GM12878 (cell line): ENCODE data around the gene DDX31. TPM values are rescaled to one million over a fixed set of nuclear protein-coding genes. Genes with fewer than 3 reads are reported as not detected.

Source experiments
- ATAC-seq: fragments of 200-7000 bp; cut with Tn5 transposase; 3 replicates; pipeline ENCODE4 v1.9.1; 2020; ENCODE audit warnings: mild to moderate bottlenecking, moderate library complexity
- BruUV-seq: library from RNA; stranded (reverse); fragments of 400-500 nt; replicated peaks from 2 replicates; lab custom pipeline; 2021; lab: Mats Ljungman, UMichigan
- CTCF ChIA-PET: fragments of 300-600 bp; sonication (Branson Sonifier 250); formaldehyde crosslinking; extraction: SDS; loops from one replicate; lab custom pipeline; 2021; ENCODE audit warnings: inconsistent platforms; lab: Yijun Ruan, JAX
- POLR2A ChIA-PET: fragments of 350-600 bp; formaldehyde crosslinking; extraction: SDS; loops from one replicate; lab custom pipeline; 2021; ENCODE audit warnings: inconsistent platforms; lab: Charles Lee
- RAD21 ChIA-PET: fragments of 300-600 bp; sonication (Branson Sonifier 250); formaldehyde crosslinking; loops from one replicate; lab custom pipeline; 2023; ENCODE audit warnings: antibody characterized with exemption; ENCODE audit not compliant: unreplicated experiment; lab: Charles Lee
- SMC1A ChIA-PET: fragments of 300-600 bp; sonication (Branson Sonifier 250); formaldehyde crosslinking; loops from one replicate; lab custom pipeline; 2023; ENCODE audit not compliant: unreplicated experiment, uncharacterized antibody; lab: Charles Lee
- DNase-seq: peaks from one replicate; pipeline ENCODE4 v3.0.0-alpha.2; 2011; ENCODE audit warnings: low read depth, low spot score
- FAIRE-seq: peaks from 3 replicates; lab custom pipeline; 2011; peaks lifted over from hg19 to GRCh38; lab: Jason Lieb, UNC
- H2AFZ ChIP-seq: 2 replicates; pipeline ENCODE4 v1.6.0; 2011; ENCODE audit warnings: low read depth, low read length, control low read depth; ENCODE audit not compliant: control insufficient read depth
- H3K27ac ChIP-seq: 2 replicates; pipeline ENCODE4 v1.5.1; 2011; ENCODE audit warnings: control low read depth; ENCODE audit not compliant: control insufficient read depth, insufficient read depth
- H3K27me3 ChIP-seq, 2 experiments: replicated peaks in 1 of 2; 2 replicates each; pipeline versions ENCODE4 v1.6.0 to v1.6.1; 2011; ENCODE audit warnings: low read length in 1 of 2; ENCODE audit not compliant: control insufficient read depth in 2 of 2, insufficient read depth in 2 of 2
- H3K36me3 ChIP-seq, 2 experiments: 2 replicates each; pipeline ENCODE4 v1.5.1; 2011; ENCODE audit warnings: low read length in 1 of 2; ENCODE audit not compliant: control insufficient read depth in 2 of 2, insufficient read depth in 2 of 2
- H3K4me1 ChIP-seq: 2 replicates; pipeline ENCODE4 v1.6.1; 2011; ENCODE audit warnings: mild to moderate bottlenecking, low read length, moderate library complexity, mixed read lengths; ENCODE audit not compliant: control insufficient read depth, insufficient read depth
- H3K4me2 ChIP-seq: 2 replicates; pipeline ENCODE4 v1.6.0; 2011; ENCODE audit warnings: control low read depth; ENCODE audit not compliant: control insufficient read depth, insufficient read depth
- H3K4me3 ChIP-seq: fragments of 200-600 bp; sonication (generic); 2 replicates; pipeline ENCODE4 v1.5.1; 2016
- H3K79me2 ChIP-seq: 2 replicates; pipeline ENCODE4 v1.6.0; 2011; ENCODE audit warnings: low read length; ENCODE audit not compliant: control insufficient read depth, insufficient read depth
- H3K9ac ChIP-seq: 2 replicates; pipeline ENCODE4 v1.8.0; 2011; ENCODE audit warnings: low read length, control low read depth, mixed read lengths; ENCODE audit not compliant: control insufficient read depth, insufficient read depth
- H3K9me3 ChIP-seq: replicated peaks from 3 replicates; pipeline ENCODE4 v1.5.1; 2011; ENCODE audit warnings: mild to moderate bottlenecking, low read length; ENCODE audit not compliant: control insufficient read depth, insufficient read depth
- H4K20me1 ChIP-seq: 2 replicates; pipeline ENCODE4 v1.6.0; 2011; ENCODE audit not compliant: control insufficient read depth, insufficient read depth
- CBX5 ChIP-seq: sonication (generic); IDR thresholded peaks from 2 replicates; pipeline ENCODE4 v1.6.1; 2016; ENCODE audit warnings: low read depth, moderate library complexity, mild to moderate bottlenecking, inconsistent platforms
- CEBPB ChIP-seq, 2 experiments: fragments of 150-350 bp in 1 of 2; IDR thresholded peaks; 2 replicates each; pipeline ENCODE4 v1.6.1; 2012 to 2014; ENCODE audit warnings: low read depth in 2 of 2, low read length in 2 of 2, borderline replicate concordance in 1 of 2, inconsistent platforms in 1 of 2
- CHD4 ChIP-seq: fragments of 200-600 bp; sonication (generic); IDR thresholded peaks from 2 replicates; pipeline ENCODE4 v1.6.1; 2016; ENCODE audit warnings: mild to moderate bottlenecking
- CREB1 ChIP-seq: IDR thresholded peaks from 2 replicates; pipeline ENCODE4 v1.6.1; 2012; ENCODE audit warnings: low read depth, mild to moderate bottlenecking, inconsistent platforms
- CREM ChIP-seq: IDR thresholded peaks from 2 replicates; pipeline ENCODE4 v1.6.1; 2014; ENCODE audit warnings: antibody characterized with exemption, low read depth
- GABPA ChIP-seq: IDR thresholded peaks from 2 replicates; pipeline ENCODE4 v1.6.1; 2014; ENCODE audit warnings: antibody characterized with exemption, low read depth, mild to moderate bottlenecking, inconsistent platforms
- MEF2A ChIP-seq: IDR thresholded peaks from 2 replicates; pipeline ENCODE4 v1.6.1; 2011; ENCODE audit warnings: low read depth, mild to moderate bottlenecking, low read length, moderate library complexity; ENCODE audit not compliant: insufficient read depth
- NFIC ChIP-seq: IDR thresholded peaks from 2 replicates; pipeline ENCODE4 v1.6.1; 2012; ENCODE audit warnings: low read depth, mild to moderate bottlenecking, inconsistent platforms, low read length, moderate library complexity
- POLR2AphosphoS5 ChIP-seq: IDR thresholded peaks from 2 replicates; pipeline ENCODE4 v1.6.1; 2011; ENCODE audit warnings: mild to moderate bottlenecking, low read length, inconsistent platforms
- POU2F2 ChIP-seq: IDR thresholded peaks from 3 replicates; pipeline ENCODE4 v1.6.1; 2011; ENCODE audit warnings: low read depth, mild to moderate bottlenecking, low read length, borderline replicate concordance
- SMAD1 ChIP-seq: fragments of 450-650 bp; IDR thresholded peaks from 2 replicates; pipeline ENCODE4 v1.6.1; 2018; ENCODE audit warnings: mild to moderate bottlenecking, low read depth; ENCODE audit not compliant: partially characterized antibody
- SUZ12 ChIP-seq: fragments of 200-600 bp; sonication (generic); IDR thresholded peaks from one replicate; pipeline ENCODE4 v1.6.1; 2018; ENCODE audit warnings: antibody characterized with exemption, mild to moderate bottlenecking; ENCODE audit not compliant: unreplicated experiment
- WRNIP1 ChIP-seq: IDR thresholded peaks from 2 replicates; pipeline ENCODE4 v1.6.1; 2011; ENCODE audit warnings: low read depth, low read length, improper control_type of control experiment, borderline replicate concordance
- ZNF207 ChIP-seq: fragments of 450-650 bp; IDR thresholded peaks from 2 replicates; pipeline ENCODE4 v1.6.1; 2014; ENCODE audit warnings: antibody characterized with exemption, mild to moderate bottlenecking, borderline replicate concordance
- ZNF384 ChIP-seq: IDR thresholded peaks from 2 replicates; pipeline ENCODE4 v1.6.1; 2012; ENCODE audit warnings: low read depth, mild to moderate bottlenecking, low read length, improper control_type of control experiment, borderline replicate concordance
- WGBS: methylation state at CpG from one replicate; pipeline ENCODE4 v1.1.6; 2016; ENCODE audit warnings: low lambda C conversion rate; ENCODE audit not compliant: insufficient replicate concordance, insufficient coverage; ENCODE audit errors: missing lambda C conversion rate; 5-methylcytosine and 5-hydroxymethylcytosine counted together
- in situ Hi-C: fragments of 300-500 bp; cut with MboI; formaldehyde crosslinking; loops from 9 replicates; pipeline ENCODE4 v1.14.3; 2018; ENCODE audit warnings: mixed read lengths
- intact Hi-C: fragments of 100-400 bp; cut with micrococcal nuclease; formaldehyde crosslinking; loops from one replicate; pipeline ENCODE4 v1.14.2; 2022; ENCODE audit not compliant: unreplicated experiment
- polyA plus RNA-seq, 11 experiments: library from polyadenylated mRNA; depleted of rRNA in 4 of 11; unstranded in 6 of 11; stranded (reverse) in 5 of 11; fragments of >200 nt; fragmentation: Nextera tagmentation in 4 of 11; fragmentation: Illumina TruSeq in 1 of 11; extraction: Ambion mirVana in 4 of 11; extraction: Trizol in 1 of 11; gene quantifications; 1 replicate in 1 of 11; 2 replicates in 10 of 11; pipeline versions ENCODE4 v1.2.1 to v1.2.3, GENCODE V29; 2011 to 2016; ENCODE audit warnings: inconsistent platforms in 2 of 11, missing spikeins in 2 of 11, low read depth in 1 of 11
- total RNA-seq, 4 experiments: library from RNA; depleted of rRNA in 3 of 4; stranded (reverse); fragments of >200 nt in 3 of 4; fragmentation: Illumina TruSeq in 1 of 4; extraction: Trizol in 1 of 4; gene quantifications; 2 replicates each; pipeline versions ENCODE4 v1.2.1 to v1.2.3, GENCODE V29; 2013 to 2021
- TF ChIP-seq, protein P1 (sequence below): IDR thresholded peaks from 2 replicates; pipeline ENCODE4 v1.6.1; 2011; ENCODE audit warnings: low read depth, mild to moderate bottlenecking, low read length, moderate library complexity, borderline replicate concordance; ENCODE audit errors: extremely low read depth
- TF ChIP-seq, protein P2 (sequence below): fragments of 450-650 bp; IDR thresholded peaks from 2 replicates; pipeline ENCODE4 v1.6.1; 2016; ENCODE audit warnings: mild to moderate bottlenecking
- TF ChIP-seq, protein P3 (sequence below): IDR thresholded peaks from 2 replicates; pipeline ENCODE4 v1.6.1; 2012; ENCODE audit warnings: improper control_type of control experiment, low read depth, low read length; ENCODE audit not compliant: insufficient replicate concordance

The DDX31 gene
- total and polyA plus RNA-seq, 10 of the 15 experiments (the other 5 are each of a cell fraction or from before 2014, with no cell fraction given): 12.1 to 30.8 (median 20.8) TPM

DNA sequence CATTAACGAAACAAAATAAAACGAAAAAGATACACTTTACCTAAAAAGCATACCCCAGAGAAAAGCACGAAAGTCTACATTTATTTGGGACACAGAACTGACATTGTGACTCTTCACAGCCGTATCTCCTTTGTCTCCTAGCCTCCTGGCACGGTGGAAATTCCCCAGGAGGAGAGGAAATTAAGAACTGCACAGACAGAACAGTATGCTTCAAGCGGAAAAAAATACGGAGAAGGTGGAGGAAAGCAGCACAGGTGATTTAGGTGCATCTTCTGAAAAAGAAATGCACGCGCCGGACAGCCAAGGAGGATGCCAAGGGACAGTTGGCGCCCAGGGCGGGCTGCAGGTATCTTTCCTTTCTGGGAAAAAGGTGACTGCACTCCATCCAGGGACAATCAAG is 32.0 kb downstream of the DDX31 start (continued):
- no peak for TF ChIP-seq CEBPB (IDR thresholded peaks at IDR 0.05; ENCODE audit: borderline replicate concordance in 1 of 2, low read depth in 2 of 2, low read length in 2 of 2)

DNA sequence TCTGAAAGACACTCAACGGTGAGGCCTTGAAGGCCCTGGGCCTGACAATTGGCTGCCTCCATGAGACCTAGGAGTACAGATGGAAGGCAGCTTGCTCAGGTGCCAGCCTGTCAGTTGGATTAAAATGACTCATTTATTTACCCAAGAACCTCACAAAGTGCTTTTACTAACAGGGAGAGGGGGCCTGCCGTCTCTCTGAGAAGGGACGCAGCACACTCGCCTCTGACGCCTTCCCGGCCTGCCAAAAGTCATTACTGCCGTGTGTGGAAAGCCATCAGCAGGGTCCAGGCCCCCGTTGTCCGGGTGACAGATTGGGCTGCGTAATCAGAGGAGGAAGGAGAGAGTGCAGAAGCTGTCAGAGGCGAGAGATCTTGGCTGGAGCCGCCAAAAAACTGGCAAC is 32.4 kb downstream of the DDX31 start:
- POLR2A ChIA-PET: no interaction called here
- CTCF ChIA-PET: no interaction called here
- in situ Hi-C loops: no loop called here
- Histone ChIP-seq H3K9ac (no peak overlapping the region), H3K79me2 (no peaks in the 10 kb centered on the region), H3K4me2 (no peak overlapping the region), H2AFZ (no peak overlapping the region), H3K36me3 (peaks cover 4 to 26% of the 10 kb centered on the region in 2 experiments), H3K27me3 (no peaks in the 10 kb centered on the region), H3K4me1 (no peaks in the 10 kb centered on the region), H3K9me3 (no peaks in the 10 kb centered on the region), H3K4me3 (no peak overlapping the region), H4K20me1 (no peaks in the 10 kb centered on the region), H3K27ac (no peak overlapping the region)
- SMC1A ChIA-PET: no interaction called here
- FAIRE-seq (no peak), ATAC-seq (no peak), DNase-seq (no peak)
- no TSS peak for BruUV-seq
- intact Hi-C loops: no loop called here
- WGBS: 96% methylated on average over 7 of the region's 12 CpGs
- RAD21 ChIA-PET: no interaction called here
- no peak for TF ChIP-seq CHD4
- no peak for TF ChIP-seq NFIC
- no peak for TF ChIP-seq POLR2AphosphoS5
- TF ChIP-seq, protein P1, sequence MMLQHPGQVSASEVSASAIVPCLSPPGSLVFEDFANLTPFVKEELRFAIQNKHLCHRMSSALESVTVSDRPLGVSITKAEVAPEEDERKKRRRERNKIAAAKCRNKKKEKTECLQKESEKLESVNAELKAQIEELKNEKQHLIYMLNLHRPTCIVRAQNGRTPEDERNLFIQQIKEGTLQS: no peak
- no peak for TF ChIP-seq MEF2A
- TF ChIP-seq GABPA: no peak
- no peak for TF ChIP-seq POU2F2
- TF ChIP-seq CREM: no peak
- no peak for TF ChIP-seq ZNF384
- no peak for TF ChIP-seq CREB1
- TF ChIP-seq SMAD1: no peak
- no peak for TF ChIP-seq SUZ12
- no peak for TF ChIP-seq CBX5
- TF ChIP-seq, protein P2, sequence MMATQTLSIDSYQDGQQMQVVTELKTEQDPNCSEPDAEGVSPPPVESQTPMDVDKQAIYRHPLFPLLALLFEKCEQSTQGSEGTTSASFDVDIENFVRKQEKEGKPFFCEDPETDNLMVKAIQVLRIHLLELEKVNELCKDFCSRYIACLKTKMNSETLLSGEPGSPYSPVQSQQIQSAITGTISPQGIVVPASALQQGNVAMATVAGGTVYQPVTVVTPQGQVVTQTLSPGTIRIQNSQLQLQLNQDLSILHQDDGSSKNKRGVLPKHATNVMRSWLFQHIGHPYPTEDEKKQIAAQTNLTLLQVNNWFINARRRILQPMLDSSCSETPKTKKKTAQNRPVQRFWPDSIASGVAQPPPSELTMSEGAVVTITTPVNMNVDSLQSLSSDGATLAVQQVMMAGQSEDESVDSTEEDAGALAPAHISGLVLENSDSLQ: no peak
- TF ChIP-seq WRNIP1: no peak
- TF ChIP-seq, protein P3, sequence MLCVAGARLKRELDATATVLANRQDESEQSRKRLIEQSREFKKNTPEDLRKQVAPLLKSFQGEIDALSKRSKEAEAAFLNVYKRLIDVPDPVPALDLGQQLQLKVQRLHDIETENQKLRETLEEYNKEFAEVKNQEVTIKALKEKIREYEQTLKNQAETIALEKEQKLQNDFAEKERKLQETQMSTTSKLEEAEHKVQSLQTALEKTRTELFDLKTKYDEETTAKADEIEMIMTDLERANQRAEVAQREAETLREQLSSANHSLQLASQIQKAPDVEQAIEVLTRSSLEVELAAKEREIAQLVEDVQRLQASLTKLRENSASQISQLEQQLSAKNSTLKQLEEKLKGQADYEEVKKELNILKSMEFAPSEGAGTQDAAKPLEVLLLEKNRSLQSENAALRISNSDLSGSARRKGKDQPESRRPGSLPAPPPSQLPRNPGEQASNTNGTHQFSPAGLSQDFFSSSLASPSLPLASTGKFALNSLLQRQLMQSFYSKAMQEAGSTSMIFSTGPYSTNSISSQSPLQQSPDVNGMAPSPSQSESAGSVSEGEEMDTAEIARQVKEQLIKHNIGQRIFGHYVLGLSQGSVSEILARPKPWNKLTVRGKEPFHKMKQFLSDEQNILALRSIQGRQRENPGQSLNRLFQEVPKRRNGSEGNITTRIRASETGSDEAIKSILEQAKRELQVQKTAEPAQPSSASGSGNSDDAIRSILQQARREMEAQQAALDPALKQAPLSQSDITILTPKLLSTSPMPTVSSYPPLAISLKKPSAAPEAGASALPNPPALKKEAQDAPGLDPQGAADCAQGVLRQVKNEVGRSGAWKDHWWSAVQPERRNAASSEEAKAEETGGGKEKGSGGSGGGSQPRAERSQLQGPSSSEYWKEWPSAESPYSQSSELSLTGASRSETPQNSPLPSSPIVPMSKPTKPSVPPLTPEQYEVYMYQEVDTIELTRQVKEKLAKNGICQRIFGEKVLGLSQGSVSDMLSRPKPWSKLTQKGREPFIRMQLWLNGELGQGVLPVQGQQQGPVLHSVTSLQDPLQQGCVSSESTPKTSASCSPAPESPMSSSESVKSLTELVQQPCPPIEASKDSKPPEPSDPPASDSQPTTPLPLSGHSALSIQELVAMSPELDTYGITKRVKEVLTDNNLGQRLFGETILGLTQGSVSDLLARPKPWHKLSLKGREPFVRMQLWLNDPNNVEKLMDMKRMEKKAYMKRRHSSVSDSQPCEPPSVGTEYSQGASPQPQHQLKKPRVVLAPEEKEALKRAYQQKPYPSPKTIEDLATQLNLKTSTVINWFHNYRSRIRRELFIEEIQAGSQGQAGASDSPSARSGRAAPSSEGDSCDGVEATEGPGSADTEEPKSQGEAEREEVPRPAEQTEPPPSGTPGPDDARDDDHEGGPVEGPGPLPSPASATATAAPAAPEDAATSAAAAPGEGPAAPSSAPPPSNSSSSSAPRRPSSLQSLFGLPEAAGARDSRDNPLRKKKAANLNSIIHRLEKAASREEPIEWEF: no peak
- no peak for TF ChIP-seq ZNF207
